HG03097 (cell line): ENCODE data around the gene GRIK4.

Experiments used
- ATAC-seq: cut with Tn5 transposase; IDR thresholded peaks from one replicate; pipeline ENCODE4 v1.9.1; 2021; ENCODE audit not compliant: unreplicated experiment, low FRiP score

Gene GRIK4

DNA sequence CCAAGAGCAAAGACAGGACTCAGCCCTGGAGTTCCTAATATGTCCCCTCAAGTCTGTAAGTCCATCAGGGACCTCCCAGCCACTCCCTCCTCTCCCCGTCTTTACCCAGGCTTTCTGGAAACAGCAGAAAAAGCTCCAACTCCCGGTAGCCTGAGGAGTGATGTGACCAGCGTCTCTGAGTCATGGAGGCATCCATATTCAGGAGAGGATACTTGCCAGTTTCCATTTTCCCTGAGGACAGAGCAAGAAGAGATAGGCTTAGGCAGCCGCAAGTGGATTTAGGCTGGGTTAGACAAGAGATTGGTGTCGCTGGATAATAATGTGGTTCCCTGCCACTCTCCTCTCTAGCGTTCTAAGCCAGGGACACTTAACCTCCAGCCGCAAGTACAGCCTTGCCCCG, 206.6 kb downstream of the GRIK4 start:
- ATAC-seq = no peak

DNA sequence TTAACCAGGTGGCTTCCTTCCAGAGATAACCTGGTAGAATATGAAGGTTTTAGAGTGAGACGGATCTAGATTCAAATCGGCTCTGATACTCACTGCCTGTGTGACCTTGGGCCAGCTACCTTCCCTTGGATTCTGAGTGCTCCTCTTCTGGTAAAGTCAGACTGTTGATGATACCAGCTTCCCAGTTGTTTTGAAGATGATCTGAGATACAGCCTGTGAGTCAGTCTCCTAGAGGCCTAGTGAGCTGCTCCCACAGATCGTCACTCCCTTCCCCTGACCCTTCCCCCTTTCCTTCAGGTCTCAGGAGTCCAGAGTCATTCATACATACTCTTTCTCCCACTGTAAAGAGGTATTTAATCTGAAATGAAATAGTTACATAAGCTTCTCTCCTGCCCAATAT, 207.8 kb downstream of the GRIK4 start:
- no peak for ATAC-seq

DNA sequence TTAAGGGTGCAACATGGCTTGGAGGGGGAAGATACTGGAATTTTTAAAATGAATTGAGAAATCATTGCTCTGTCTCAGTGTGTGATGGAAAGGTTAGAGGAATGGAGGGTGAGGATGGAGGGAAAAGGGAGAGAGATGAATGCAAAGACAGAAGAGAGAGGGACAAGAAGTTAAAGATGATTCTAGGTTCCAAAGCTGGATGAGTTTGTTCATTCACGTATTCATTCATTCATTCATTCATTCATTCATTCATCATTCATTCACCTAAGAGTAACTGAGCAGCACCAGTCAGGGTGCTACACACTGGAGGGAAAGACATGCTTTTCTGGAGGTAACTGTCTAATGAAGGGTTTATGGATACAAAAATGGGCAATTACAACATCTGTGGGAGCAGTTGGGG, 209.2 kb downstream of the GRIK4 start:
- no peak for ATAC-seq

- ATAC-seq = no peak
These were observed 211.0 kb downstream of the GRIK4 start for GRCh38 chr11:120722524-120722923.

GRCh38 chr11:120723751-120724150, 212.2 kb downstream of the GRIK4 start:
- no peak for ATAC-seq

DNA sequence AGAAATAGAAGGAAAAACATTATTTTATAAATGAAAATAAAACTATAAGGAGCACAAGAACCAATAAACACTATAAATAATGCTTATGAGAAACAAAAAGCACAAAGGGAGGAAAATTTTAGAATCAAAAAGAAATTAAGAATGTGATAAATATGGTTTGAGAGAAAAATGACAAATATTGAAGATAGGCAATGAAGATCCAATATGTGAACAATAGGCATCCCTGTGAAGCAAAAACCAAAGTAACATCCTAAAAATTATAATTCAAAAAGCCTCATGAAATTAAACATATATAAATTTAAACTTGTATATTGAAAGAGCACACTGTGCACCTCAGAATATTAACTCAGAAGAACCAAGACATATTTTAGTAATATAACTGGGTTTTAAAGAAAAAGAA, 216.2 kb downstream of the GRIK4 start:
- ATAC-seq = no peak

DNA sequence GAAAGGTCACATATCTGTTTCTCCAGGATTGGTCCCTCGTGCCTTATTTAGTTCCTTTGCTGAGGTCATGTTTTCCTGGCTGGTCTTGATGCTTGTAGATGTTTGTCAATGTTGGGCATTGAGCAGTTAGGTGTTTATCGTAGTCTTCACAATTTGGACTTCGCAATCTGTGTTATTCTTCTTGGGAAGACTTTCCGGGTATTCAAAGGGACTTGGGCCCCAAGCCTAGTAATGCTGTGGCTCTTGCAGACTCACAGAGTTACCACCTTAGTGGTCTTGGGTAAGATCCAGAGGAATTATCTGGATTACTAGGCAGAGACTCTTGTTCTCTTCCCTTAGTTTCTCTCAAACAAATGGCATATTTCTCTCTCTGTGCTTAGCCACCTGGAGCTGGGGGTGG, 223.5 kb downstream of the GRIK4 start:
- ATAC-seq = no peak

DNA sequence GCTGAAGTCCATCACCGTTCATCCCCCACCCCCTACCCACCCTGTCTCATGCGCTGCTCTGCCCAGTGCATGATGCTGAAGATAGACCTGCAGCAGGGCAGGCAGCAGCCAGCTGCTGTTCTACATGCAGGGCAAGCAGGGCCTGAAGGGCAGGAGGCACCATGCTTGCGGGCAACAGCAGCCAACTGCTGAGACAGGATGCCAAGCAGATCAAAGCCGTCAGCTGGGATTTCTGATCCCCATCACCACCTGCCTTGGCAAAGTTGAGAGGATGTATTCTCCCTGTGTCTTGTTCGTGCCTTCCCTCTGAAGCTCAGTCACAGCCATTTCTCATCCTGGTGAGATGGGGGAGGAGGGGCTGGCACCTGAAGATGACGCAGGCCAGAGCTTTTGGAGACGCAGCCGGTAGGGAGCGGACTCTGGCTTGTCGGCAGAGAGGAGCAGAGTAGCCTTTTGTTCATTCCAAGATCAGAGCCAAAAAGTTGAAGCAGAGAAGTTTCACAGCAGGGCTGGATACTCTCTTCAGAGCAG, 227.0 kb downstream of the GRIK4 start:
- no peak for ATAC-seq

GRCh38 chr11:120739780-120740179, 228.2 kb downstream of the GRIK4 start:
- ATAC-seq = no peak

- ATAC-seq = no peak
These were observed 228.8 kb downstream of the GRIK4 start for GRCh38 chr11:120740380-120740779.

- ATAC-seq = no peak
These were observed 232.8 kb downstream of the GRIK4 start for GRCh38 chr11:120744016-120744994.

DNA sequence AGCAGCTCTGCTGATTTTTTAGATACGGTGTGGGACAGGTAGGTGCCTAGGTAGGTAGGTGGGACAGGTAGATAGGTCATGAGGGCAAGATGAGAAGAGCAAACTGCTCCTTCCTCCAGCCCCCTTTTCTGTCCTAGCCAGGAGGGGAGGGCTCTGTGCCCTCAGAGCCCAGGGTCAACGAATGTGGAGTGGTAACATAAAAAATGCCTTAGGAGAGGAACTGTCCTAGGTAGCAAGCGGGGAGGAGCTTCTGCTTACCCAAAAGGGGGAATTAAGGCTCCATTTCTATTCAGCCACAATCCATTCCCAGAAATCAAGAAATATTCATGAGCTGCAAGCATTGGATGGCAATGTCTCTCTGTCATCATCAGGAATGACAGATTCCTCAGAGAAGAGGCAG, 234.8 kb downstream of the GRIK4 start:
- no peak for ATAC-seq

DNA sequence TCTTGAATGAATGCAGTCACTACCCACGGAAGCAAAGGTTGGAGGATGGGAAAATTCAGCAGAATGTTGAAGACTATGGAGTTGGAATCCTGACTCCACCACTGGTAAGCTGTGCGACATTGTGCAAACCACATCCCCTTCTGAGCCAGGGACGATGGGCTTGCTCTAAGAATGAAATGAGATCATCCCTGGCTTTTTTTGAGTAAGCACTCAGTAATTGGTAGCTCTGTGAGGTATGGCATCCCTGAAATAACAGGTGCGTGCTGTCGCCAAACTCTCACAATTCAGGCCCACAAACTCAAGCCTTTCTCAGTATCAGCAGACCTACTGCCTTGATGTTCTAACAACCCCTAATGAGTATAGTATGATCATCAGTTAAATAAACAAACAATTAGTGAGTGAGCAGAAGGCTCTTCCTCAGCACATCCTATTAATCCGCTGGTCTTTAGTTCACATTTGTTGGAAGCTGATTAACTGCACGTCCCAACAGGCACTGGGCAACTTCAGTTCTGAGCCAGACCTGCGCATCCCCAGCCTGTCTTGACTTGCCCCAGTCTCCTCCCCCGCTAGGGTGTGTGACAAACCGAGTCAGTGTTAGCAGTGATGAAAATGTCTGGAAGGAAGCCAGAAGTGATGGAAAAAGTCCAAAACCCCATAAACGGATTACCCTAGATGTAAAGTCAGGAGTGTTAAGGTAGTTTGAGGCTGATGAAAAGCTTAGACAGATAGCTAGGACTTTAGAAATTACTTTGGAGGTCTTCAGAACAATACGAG, 235.5 kb downstream of the GRIK4 start:
- no peak for ATAC-seq

- ATAC-seq = no peak
These were observed 236.6 kb downstream of the GRIK4 start for GRCh38 chr11:120747850-120748814.

DNA sequence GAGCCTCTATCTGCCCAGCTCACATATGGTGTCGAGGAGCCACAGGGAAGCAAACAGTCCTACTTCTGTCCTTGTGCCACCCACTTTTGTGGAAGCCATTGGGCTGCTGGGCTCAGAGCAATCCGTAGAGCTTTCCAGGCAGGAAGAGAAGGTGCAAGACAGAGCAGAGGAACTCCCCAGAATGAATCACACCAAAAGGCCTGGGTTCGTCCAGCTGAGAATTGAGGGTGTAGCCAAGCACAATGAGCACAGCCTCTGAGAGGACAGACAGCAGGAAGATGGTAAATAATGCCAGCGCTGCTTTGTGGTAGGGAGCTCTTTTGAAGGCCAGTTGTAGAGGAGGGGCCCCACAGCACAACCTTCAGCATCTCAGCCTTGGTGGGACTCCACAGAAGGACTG, 237.8 kb downstream of the GRIK4 start:
- ATAC-seq = no peak

DNA sequence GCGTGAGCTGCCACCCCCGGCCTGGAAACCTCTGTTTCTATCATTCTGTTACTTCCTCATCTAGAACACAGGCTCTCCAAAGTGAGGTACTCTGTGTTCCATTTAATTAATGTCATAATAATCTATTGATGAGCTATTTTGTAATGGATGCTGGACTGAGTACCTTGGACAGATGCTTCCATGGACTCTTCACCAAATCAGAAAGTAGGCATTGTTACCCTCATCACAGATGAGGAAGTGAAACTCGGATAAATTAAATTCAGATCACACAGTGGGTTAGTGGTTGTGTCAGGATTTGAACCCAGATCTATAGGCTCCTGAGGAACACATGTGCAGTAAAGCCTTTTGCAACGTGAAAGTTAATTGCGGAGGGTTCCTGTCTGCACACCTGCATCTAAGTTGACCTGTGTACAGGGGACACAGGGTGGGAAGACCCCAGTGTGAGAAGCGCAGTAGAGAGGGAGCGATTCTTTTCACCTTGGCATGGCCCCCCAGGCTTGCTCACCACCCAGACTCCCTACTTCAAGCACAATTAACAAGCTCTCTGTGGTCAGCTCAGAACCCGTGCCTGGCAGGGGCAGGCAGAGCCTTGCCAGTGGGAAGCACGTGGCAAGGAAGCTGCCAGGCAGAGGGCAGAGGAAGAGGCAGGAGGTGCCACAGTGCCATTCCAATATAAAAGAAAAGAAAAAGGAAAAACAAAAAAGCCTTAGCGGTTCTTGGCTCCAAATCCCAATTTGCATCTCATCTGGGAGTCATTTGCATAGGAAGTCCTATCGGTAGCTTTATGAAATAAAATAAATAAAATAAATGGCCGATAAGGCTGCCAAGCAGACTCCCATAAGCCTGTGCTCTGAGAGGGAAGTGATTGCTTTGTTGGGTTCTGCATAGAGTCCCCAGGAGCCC, 239.3 kb downstream of the GRIK4 start:
- no peak for ATAC-seq

- no peak for ATAC-seq
These were observed 240.0 kb downstream of the GRIK4 start for GRCh38 chr11:120751550-120751949.

GRCh38 chr11:120752668-120753067, 241.1 kb downstream of the GRIK4 start:
- no peak for ATAC-seq

DNA sequence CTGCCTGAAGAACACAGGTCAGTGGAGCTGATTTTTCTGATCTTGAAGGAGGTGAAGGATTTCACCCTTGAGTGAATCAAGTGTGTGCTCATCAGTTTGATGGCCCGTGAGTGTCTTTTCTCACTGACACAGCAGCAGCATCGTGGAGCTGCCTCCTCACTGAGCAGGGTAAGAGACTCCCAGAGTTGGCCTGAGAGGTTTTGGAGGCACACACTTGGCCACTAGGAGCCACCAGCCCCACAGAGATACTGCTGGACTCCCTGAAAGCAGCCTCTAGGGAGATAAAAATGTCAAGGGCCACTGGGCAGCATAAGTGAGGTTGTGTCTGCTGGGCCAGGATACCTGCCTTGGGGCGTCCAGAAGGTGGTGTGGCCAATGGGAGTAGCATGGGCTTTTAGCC, 245.4 kb downstream of the GRIK4 start:
- ATAC-seq = no peak
